ENCODE measurements around the gene DEPDC1B.

DNA sequence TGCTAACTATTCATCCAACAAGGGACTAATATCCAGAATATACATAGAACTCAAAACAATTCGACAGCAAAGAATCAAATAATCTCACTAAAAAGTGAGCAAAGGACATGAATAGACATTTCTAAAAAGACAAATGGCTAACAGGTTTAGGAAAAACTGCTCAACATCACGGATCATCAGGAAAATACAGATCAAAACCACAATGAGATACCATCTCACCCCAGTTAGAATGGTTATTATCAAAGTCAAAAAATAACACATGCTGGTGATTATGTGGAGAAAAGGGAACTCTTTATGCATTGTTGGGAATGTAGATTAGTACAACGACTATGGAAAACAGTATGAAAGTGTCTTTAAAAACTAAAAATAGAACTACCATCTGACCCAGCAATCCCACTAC, 150.1 kb downstream of the DEPDC1B start:
- TF ChIP-seq, protein P1, sequence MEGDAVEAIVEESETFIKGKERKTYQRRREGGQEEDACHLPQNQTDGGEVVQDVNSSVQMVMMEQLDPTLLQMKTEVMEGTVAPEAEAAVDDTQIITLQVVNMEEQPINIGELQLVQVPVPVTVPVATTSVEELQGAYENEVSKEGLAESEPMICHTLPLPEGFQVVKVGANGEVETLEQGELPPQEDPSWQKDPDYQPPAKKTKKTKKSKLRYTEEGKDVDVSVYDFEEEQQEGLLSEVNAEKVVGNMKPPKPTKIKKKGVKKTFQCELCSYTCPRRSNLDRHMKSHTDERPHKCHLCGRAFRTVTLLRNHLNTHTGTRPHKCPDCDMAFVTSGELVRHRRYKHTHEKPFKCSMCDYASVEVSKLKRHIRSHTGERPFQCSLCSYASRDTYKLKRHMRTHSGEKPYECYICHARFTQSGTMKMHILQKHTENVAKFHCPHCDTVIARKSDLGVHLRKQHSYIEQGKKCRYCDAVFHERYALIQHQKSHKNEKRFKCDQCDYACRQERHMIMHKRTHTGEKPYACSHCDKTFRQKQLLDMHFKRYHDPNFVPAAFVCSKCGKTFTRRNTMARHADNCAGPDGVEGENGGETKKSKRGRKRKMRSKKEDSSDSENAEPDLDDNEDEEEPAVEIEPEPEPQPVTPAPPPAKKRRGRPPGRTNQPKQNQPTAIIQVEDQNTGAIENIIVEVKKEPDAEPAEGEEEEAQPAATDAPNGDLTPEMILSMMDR (IDR thresholded peaks at IDR 0.05), result no peak
- no peak for TF ChIP-seq POLR2A (IDR thresholded peaks at IDR 0.05)
